Liver (tissue), 9 donors: ENCODE results near the gene ZNF335. TPM values are rescaled to one million over a fixed set of nuclear protein-coding genes. Genes with fewer than 3 reads are reported as not detected.
A peak's percentile ranks its signal among the peaks of the same experiment; 100 is the strongest.

ENCODE experiments used
- DNase-seq: peaks from one replicate; pipeline ENCODE4 v3.0.0-alpha.2; 2017; ENCODE audit warnings: low spot score
- H3K27ac ChIP-seq, 2 donors: one replicate each; pipeline ENCODE4 v1.7.0; 2013; ENCODE audit warnings: inconsistent platforms in 2 of 2, low read length in 2 of 2, control low read depth in 1 of 2, low read depth in 1 of 2, mild to moderate bottlenecking in 1 of 2
- H3K27me3 ChIP-seq, 4 donors: one replicate each; pipeline versions ENCODE4 v1.6.1 to v1.7.0; 2013; ENCODE audit warnings: low read length in 3 of 4, inconsistent platforms in 1 of 4, mild to moderate bottlenecking in 1 of 4, moderate library complexity in 1 of 4; ENCODE audit not compliant: control insufficient read depth in 4 of 4, insufficient read depth in 4 of 4
- H3K36me3 ChIP-seq, 4 donors: one replicate each; pipeline versions ENCODE4 v1.6.1 to v1.7.0; 2013; ENCODE audit warnings: low read length in 3 of 4, mild to moderate bottlenecking in 3 of 4, low read depth in 1 of 4, moderate library complexity in 1 of 4; ENCODE audit not compliant: control insufficient read depth in 4 of 4, insufficient read depth in 3 of 4
- H3K4me1 ChIP-seq, 4 donors: one replicate each; pipeline versions ENCODE4 v1.6.1 to v1.7.0; 2013; ENCODE audit warnings: low read length in 3 of 4, mild to moderate bottlenecking in 3 of 4, moderate library complexity in 1 of 4; ENCODE audit not compliant: control insufficient read depth in 4 of 4, insufficient read depth in 4 of 4
- H3K4me3 ChIP-seq, 3 donors: one replicate each; pipeline versions ENCODE4 v1.6.1 to v1.7.0; 2013; ENCODE audit warnings: low read length in 3 of 3, control low read depth in 1 of 3, low read depth in 1 of 3, mild to moderate bottlenecking in 1 of 3
- H3K9ac ChIP-seq, 2 donors: one replicate each; pipeline ENCODE4 v1.7.0; 2013; ENCODE audit warnings: low read length in 2 of 2, mild to moderate bottlenecking in 2 of 2, moderate library complexity in 2 of 2, control low read depth in 1 of 2, low read depth in 1 of 2
- H3K9me3 ChIP-seq, 4 donors: one replicate each; pipeline versions ENCODE4 v1.6.1 to v1.7.0; 2013; ENCODE audit warnings: low read length in 3 of 4; ENCODE audit not compliant: control insufficient read depth in 4 of 4
- EGR1 ChIP-seq, 2 donors: IDR thresholded peaks; 2 replicates each; pipeline ENCODE4 v1.6.1; 2016 to 2018; ENCODE audit warnings: antibody characterized with exemption in 2 of 2, low read depth in 2 of 2
- FOXA1 ChIP-seq: IDR thresholded peaks from 2 replicates; pipeline ENCODE4 v1.6.1; 2016; ENCODE audit warnings: antibody characterized with exemption
- FOXA2 ChIP-seq: IDR thresholded peaks from 2 replicates; pipeline ENCODE4 v1.6.1; 2016; ENCODE audit warnings: antibody characterized with exemption
- GABPA ChIP-seq, 2 donors: IDR thresholded peaks in 1 of 2; conservative IDR thresholded peaks in 1 of 2; 2 replicates each; pipeline ENCODE4 v1.6.1; 2016; ENCODE audit warnings: antibody characterized with exemption in 2 of 2, mild to moderate bottlenecking in 1 of 2, moderate library complexity in 1 of 2
- HNF4A ChIP-seq, 2 donors: conservative IDR thresholded peaks; 2 replicates each; pipeline ENCODE4 v1.6.1; 2016; ENCODE audit warnings: antibody characterized with exemption in 2 of 2, mild to moderate bottlenecking in 2 of 2
- HNF4G ChIP-seq: IDR thresholded peaks from 2 replicates; pipeline ENCODE4 v1.6.1; 2016; ENCODE audit warnings: antibody characterized with exemption
- JUND ChIP-seq, 2 donors: IDR thresholded peaks; 2 replicates each; pipeline ENCODE4 v1.6.1; 2016; ENCODE audit warnings: antibody characterized with exemption in 2 of 2
- NR2F2 ChIP-seq: IDR thresholded peaks from 2 replicates; pipeline ENCODE4 v1.6.1; 2016; ENCODE audit warnings: antibody characterized with exemption
- RAD21 ChIP-seq, 2 donors: IDR thresholded peaks; 2 replicates each; pipeline ENCODE4 v1.6.1; 2016; ENCODE audit warnings: antibody characterized with exemption in 2 of 2, mild to moderate bottlenecking in 2 of 2
- RXRA ChIP-seq, 2 donors: IDR thresholded peaks; 2 replicates each; pipeline ENCODE4 v1.6.1; 2017 to 2018; ENCODE audit warnings: antibody characterized with exemption in 2 of 2, mild to moderate bottlenecking in 1 of 2
- SP1 ChIP-seq: IDR thresholded peaks from 2 replicates; pipeline ENCODE4 v1.6.1; 2018; ENCODE audit warnings: antibody characterized with exemption, mild to moderate bottlenecking
- TAF1 ChIP-seq: conservative IDR thresholded peaks from 2 replicates; pipeline ENCODE4 v1.6.1; 2016; ENCODE audit warnings: antibody characterized with exemption, mild to moderate bottlenecking
- WGBS: extraction: QIAGEN DNeasy Blood & Tissue Kit; methylation state at CpG from one replicate; pipeline ENCODE4 v1.1.7; 2013; 5-methylcytosine and 5-hydroxymethylcytosine counted together
- polyA plus RNA-seq, 2 donors: library from polyadenylated mRNA; stranded (reverse) in 1 of 2; unstranded in 1 of 2; fragments of 200-250 nt in 1 of 2; fragments of >200 nt in 1 of 2; fragmentation: Nextera tagmentation in 1 of 2; extraction: Ambion mirVana in 1 of 2; gene quantifications; one replicate each; pipeline versions ENCODE4 v1.2.1 to v1.2.3, GENCODE V29; 2013 to 2015
- total RNA-seq, 2 donors: library from RNA; depleted of rRNA; stranded (reverse); fragments of >200 nt; gene quantifications; one replicate each; pipeline ENCODE4 v1.2.3, GENCODE V29; 2014
- TF ChIP-seq, protein P1 (sequence below): IDR thresholded peaks from 2 replicates; pipeline ENCODE4 v1.6.1; 2016; ENCODE audit warnings: antibody characterized with exemption
- TF ChIP-seq, protein P2 (sequence below): IDR thresholded peaks from 2 replicates; pipeline ENCODE4 v1.6.1; 2016; ENCODE audit warnings: antibody characterized with exemption, mild to moderate bottlenecking
- TF ChIP-seq, protein P3 (sequence below): IDR thresholded peaks from 2 replicates; pipeline ENCODE4 v1.6.1; 2016; ENCODE audit warnings: antibody characterized with exemption
- TF ChIP-seq, protein P4 (sequence below): IDR thresholded peaks from 2 replicates; pipeline ENCODE4 v1.6.1; 2016; ENCODE audit warnings: antibody characterized with exemption
- donor health status: healthy.
- donor health status: healthy.
- donor health status: healthy.
- donor health status: healthy.
- donor health status: healthy.

The ZNF335 gene
- total and polyA plus RNA-seq, 4 donors = 3.0 to 14.6 (median 6.6) TPM

DNA sequence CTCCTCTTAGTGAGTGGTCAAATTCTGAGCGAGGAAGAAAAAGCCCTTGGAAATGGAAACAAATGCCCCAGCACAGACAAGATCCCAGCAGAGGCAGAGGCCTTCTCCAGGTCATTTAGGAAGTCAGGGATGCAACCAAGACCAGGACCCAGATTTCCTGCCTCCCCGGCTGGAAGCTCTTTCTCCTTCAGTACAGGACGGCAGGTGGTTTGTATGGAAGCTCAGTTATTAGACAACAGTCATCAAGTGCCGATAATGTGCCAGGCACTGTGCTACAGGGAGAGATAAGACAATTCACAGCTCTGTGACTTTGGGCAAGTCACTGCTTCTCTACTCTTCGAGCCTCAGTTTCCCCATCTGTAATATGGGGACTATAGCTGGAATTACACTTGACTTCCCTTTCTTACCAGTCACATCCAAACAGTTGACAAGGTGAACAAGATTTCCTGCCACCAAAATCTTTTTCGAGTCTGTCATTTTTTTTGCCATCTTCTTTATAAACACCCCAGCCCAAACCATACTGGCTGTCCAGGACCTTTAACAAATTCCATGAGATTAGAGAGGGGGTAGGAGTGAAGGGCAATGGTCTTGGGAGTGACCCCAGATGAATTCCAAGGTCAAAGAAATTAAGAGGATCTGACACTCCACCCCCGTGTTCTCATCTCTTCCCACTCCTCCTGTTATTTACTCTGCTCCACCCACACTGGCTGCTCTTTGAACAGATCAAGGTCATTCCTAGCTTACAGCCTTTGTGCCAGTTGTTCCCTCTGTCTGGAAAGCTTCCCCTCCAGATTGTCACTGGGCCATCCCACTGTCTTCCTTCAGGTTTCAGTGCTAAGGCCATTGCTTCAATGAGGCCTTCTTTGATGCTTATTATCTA lies 42.8 kb upstream of the ZNF335 start:
- no peak overlapping the region for H3K27ac ChIP-seq
- H3K9ac ChIP-seq = no peak overlapping the region
- H3K9me3 ChIP-seq = no peaks in the 10 kb centered on the region
- no peaks in the 10 kb centered on the region for H3K36me3 ChIP-seq
- no peak for DNase-seq
- no peak for TF ChIP-seq NR2F2
- TF ChIP-seq HNF4A (conservative IDR thresholded peaks at IDR 0.05) = peak; percentile 52 to 78
- TF ChIP-seq, protein P1, sequence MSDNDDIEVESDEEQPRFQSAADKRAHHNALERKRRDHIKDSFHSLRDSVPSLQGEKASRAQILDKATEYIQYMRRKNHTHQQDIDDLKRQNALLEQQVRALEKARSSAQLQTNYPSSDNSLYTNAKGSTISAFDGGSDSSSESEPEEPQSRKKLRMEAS = no peak
- TF ChIP-seq, protein P2, sequence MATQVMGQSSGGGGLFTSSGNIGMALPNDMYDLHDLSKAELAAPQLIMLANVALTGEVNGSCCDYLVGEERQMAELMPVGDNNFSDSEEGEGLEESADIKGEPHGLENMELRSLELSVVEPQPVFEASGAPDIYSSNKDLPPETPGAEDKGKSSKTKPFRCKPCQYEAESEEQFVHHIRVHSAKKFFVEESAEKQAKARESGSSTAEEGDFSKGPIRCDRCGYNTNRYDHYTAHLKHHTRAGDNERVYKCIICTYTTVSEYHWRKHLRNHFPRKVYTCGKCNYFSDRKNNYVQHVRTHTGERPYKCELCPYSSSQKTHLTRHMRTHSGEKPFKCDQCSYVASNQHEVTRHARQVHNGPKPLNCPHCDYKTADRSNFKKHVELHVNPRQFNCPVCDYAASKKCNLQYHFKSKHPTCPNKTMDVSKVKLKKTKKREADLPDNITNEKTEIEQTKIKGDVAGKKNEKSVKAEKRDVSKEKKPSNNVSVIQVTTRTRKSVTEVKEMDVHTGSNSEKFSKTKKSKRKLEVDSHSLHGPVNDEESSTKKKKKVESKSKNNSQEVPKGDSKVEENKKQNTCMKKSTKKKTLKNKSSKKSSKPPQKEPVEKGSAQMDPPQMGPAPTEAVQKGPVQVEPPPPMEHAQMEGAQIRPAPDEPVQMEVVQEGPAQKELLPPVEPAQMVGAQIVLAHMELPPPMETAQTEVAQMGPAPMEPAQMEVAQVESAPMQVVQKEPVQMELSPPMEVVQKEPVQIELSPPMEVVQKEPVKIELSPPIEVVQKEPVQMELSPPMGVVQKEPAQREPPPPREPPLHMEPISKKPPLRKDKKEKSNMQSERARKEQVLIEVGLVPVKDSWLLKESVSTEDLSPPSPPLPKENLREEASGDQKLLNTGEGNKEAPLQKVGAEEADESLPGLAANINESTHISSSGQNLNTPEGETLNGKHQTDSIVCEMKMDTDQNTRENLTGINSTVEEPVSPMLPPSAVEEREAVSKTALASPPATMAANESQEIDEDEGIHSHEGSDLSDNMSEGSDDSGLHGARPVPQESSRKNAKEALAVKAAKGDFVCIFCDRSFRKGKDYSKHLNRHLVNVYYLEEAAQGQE = peak; percentile 25
- TF ChIP-seq SP1 = peak; percentile 21
- TF ChIP-seq FOXA1 = peak; percentile 69
- peak; percentile 8 for TF ChIP-seq HNF4G
- TF ChIP-seq, protein P3, sequence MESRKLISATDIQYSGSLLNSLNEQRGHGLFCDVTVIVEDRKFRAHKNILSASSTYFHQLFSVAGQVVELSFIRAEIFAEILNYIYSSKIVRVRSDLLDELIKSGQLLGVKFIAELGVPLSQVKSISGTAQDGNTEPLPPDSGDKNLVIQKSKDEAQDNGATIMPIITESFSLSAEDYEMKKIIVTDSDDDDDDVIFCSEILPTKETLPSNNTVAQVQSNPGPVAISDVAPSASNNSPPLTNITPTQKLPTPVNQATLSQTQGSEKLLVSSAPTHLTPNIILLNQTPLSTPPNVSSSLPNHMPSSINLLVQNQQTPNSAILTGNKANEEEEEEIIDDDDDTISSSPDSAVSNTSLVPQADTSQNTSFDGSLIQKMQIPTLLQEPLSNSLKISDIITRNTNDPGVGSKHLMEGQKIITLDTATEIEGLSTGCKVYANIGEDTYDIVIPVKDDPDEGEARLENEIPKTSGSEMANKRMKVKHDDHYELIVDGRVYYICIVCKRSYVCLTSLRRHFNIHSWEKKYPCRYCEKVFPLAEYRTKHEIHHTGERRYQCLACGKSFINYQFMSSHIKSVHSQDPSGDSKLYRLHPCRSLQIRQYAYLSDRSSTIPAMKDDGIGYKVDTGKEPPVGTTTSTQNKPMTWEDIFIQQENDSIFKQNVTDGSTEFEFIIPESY = no peak
- TF ChIP-seq FOXA2 = peak; percentile 87
- no peak for TF ChIP-seq RAD21 (IDR thresholded peaks at IDR 0.05)
- TF ChIP-seq JUND (IDR thresholded peaks at IDR 0.05) = peak in 1 of 2 donors; percentile 9
- TF ChIP-seq TAF1 = no peak
- peak in 1 of 2 donors; percentile 68 for TF ChIP-seq RXRA (IDR thresholded peaks at IDR 0.05)
- TF ChIP-seq EGR1 (IDR thresholded peaks at IDR 0.05; ENCODE audit: low read depth in 2 of 2) = peak in 1 of 2 donors; percentile 77
- no peak for TF ChIP-seq GABPA (IDR thresholded peaks at IDR 0.05 in 1 of 2, conservative IDR thresholded peaks at IDR 0.05 in 1 of 2)
- TF ChIP-seq, protein P4, sequence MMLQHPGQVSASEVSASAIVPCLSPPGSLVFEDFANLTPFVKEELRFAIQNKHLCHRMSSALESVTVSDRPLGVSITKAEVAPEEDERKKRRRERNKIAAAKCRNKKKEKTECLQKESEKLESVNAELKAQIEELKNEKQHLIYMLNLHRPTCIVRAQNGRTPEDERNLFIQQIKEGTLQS = no peak
- H3K4me3 ChIP-seq = no peak overlapping the region
- peaks cover 9 to 16% (median 11%) of the 10 kb centered on the region in 4 donors for H3K4me1 ChIP-seq
- WGBS = 60% methylated on average over 7 of the region's 7 CpGs
- peaks cover 3 to 13% (median 8%) of the 10 kb centered on the region in 4 donors for H3K27me3 ChIP-seq
